GM12874 (cell line): Measurements from ENCODE around the gene ZEB1.

ENCODE experiments used
- TF ChIP-seq, protein P1 (sequence below): IDR thresholded peaks from 2 replicates; pipeline ENCODE4 v1.5.1; 2011; ENCODE audit warnings: low read depth, mild to moderate bottlenecking, control low read depth, low read length, moderate library complexity; ENCODE audit not compliant: insufficient read depth

Gene ZEB1

DNA sequence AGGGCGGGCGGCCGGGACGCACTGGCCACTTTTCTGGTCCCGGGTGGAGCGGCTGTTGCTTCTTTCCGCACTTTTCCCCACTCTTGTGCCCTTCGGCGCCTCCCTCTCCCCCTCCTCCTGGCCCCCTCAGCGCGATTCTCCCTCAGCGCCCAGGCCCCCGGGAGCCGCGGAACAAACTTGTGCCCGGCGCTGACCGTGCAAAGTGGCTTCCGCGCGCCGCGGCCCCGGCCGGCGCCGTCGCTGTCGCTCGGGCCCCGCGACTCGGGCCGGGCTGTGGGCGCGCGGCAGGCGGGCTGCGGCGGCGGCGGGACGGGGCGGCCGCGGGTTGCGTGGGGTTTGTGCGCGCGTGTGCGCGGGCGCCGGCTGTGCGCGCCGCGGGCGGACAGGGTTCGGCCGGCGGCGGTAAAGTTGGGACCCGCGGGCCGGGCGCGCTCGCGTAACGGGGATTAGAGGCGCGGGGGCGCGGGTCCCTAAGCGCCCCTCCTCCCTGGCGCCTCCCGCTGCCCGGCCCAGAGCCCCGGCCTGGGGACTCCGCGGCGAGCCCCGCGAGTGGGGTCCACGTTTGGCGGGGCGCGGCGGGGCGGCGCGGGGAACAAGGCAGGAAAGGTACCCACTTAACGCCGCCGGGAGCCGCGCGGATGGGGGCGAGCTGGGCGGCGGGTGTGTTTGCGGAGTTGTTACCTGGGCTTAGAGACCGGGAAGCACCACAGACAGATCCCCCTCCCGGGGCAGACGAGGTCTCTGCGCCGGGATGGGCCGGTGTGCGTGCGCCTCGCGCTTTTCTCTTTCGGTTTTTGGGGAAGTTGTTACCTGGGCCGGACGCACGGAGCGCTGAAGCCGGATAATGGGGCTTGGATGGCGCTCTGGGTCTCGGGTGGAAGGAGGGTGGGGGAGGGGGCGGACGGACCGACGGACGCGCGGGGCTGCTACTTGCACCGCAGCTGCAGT, 860 bp downstream of the ZEB1 start:
- TF ChIP-seq, protein P1, sequence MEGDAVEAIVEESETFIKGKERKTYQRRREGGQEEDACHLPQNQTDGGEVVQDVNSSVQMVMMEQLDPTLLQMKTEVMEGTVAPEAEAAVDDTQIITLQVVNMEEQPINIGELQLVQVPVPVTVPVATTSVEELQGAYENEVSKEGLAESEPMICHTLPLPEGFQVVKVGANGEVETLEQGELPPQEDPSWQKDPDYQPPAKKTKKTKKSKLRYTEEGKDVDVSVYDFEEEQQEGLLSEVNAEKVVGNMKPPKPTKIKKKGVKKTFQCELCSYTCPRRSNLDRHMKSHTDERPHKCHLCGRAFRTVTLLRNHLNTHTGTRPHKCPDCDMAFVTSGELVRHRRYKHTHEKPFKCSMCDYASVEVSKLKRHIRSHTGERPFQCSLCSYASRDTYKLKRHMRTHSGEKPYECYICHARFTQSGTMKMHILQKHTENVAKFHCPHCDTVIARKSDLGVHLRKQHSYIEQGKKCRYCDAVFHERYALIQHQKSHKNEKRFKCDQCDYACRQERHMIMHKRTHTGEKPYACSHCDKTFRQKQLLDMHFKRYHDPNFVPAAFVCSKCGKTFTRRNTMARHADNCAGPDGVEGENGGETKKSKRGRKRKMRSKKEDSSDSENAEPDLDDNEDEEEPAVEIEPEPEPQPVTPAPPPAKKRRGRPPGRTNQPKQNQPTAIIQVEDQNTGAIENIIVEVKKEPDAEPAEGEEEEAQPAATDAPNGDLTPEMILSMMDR: peak; percentile 23

DNA sequence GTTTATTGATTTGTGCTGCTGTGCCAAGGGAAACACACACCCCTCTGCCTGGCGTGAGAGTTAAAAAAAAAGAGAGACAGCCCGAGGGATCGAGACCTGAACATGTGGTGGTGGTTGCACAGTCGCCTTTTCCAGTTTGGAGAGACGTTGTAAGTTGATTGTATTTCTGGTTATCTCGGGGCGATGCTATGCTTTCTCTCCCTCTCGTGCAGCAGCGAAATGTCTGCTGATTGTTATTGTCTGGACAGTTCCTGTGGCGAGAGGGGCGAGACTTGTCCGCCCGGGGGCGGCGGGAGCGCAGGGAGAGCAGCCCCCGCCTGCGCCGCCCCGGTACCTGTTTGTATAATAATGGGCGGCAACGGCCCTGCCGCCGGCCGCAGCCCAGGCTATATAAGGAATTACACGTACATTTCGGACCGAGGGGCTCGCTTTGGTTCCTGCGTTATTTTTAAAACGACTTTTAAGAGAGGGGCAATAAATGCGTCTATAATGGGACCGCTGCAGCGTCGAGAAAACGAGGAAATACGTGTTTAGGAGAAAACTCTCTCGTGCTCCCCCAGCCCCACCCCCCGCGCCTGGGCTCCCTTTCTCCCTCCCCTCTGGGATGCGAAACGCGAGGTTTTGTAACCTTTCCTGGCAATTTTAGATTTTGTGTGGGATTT, 1.7 kb downstream of the ZEB1 start:
- TF ChIP-seq, protein P1: no peak

DNA sequence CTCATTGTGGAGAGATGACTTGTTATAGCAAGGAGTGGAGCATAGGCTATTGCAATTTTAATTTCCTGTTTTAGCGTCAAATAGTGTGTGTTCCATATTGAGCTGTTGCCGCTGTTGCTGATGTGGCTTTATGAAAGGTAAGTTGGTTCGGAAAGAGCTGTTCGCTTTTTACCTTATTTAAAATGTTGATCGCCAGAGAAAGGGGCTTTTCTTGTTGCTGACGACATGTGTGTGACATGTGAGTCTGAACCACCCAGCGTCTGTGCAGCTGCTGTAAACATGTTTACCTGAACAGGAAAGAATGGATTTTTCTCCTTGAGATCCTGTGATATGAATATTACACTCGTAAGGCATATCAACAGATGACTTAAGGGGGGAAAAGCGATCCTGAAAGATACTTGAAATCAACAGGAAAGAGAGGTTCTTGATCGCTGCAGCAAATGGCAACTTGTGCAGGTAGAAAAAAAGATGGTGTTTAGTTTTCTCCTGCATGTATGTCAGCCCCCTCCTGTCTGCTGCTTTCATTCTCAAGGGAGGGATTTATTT, 2.5 kb downstream of the ZEB1 start:
- TF ChIP-seq, protein P1: no peak

DNA sequence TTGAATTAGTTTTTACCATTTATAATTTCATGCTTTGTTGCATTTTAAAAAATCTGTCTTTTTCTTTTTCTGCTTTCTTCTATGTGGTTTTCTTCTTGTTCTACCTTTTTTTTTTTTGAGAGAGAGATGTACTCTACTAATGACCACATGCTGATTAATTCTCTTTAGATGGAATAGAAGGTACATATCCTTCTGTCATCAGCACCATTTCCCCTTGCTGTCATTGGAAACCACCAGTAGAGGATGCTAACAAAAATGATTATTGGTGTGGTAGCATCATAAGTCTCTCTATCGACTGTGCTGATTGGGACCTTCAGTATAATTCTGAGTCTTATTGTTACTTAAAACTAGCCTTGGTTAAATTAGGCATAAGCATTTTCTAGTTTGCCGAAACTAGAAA, 3.6 kb downstream of the ZEB1 start:
- TF ChIP-seq, protein P1: peak; percentile 42; the same call in 1 of the 2 replicates

DNA sequence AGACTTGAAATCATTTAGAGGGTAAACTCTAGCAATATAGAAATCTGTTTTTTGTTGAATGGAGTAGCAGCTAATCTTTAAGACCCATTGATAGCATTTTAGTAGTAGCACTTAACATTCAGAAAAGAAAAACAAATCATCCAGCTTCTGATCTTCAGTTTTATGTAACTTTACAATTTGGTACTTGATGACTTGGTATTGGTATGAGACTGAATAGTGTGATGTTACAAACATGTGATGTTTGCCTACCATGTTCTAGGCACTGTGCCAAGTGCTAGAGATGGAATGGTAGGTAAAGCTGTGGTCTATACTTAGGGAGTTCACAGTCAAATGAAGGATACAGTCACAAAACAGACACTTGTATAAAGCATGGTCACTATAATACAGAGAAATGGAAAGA, 21.3 kb downstream of the ZEB1 start:
- TF ChIP-seq, protein P1: no peak

DNA sequence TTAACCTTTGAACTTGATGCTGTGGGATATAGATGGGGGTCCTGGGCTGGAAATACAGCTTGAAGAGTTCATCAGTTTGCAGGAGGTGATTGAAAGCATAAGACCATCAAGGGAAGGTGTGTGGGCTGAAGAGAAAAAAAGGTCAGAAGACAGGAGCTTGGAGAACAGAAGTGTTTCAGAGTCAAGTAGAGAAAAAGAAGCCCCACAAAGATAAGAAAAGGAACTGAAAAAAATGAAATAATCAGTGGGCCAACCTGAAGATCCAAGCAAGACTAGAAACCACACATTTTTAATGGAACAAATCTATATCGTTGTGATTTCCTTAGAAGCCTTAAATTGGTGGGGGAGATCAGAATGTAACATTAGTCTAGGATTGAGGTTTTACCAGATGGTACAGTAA, 22.5 kb downstream of the ZEB1 start:
- TF ChIP-seq, protein P1: no peak

DNA sequence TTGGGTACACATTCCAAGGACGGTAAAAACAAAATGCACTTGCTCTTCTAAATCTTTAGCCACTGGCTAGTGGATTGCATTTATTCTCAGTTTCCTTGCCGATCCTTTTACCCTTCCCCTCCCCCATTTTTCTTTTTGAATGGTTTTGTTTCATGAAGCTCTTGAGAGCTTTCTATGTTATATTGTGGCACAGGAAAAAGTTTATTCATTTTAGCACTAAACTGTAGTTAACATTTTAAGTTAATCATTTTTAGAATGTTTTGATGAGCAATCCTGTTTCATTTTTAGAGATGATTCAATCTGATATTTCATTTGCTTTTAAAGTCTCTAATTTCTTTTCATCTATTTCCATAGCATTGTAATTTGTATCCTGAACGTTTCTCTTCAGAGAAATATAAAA, 24.0 kb downstream of the ZEB1 start:
- TF ChIP-seq, protein P1: no peak
